C1 segment of cervical spinal cord (tissue), 14 donors: Measurements from ENCODE around the gene SLC28A3.

Experiments
- DNase-seq, 14 donors: peaks; one replicate each; lab custom pipeline; 2025; lab: John Stamatoyannopoulos, UW

The SLC28A3 gene

GRCh38 chr9:84343111-84343521 lies 2.6 kb upstream of the SLC28A3 start:
- DNase-seq = no peak

GRCh38 chr9:84339962-84340361 lies 596 bp downstream of the SLC28A3 start:
- no peak for DNase-seq

- no peak for DNase-seq
Measured at GRCh38 chr9:84339503-84339902, 1.1 kb downstream of the SLC28A3 start.

- no peak for DNase-seq
Measured at GRCh38 chr9:84338792-84339191, 1.8 kb downstream of the SLC28A3 start.

GRCh38 chr9:84337252-84337651 lies 3.3 kb downstream of the SLC28A3 start:
- DNase-seq = no peak

- no peak for DNase-seq
Measured at GRCh38 chr9:84331119-84331809, 9.3 kb downstream of the SLC28A3 start.

GRCh38 chr9:84330246-84330645 lies 10.3 kb downstream of the SLC28A3 start:
- DNase-seq = no peak

GRCh38 chr9:84327184-84327583 lies 13.4 kb downstream of the SLC28A3 start:
- no peak for DNase-seq

- no peak for DNase-seq
Measured at GRCh38 chr9:84325347-84325973, 15.1 kb downstream of the SLC28A3 start.

GRCh38 chr9:84324811-84325210 lies 15.7 kb downstream of the SLC28A3 start:
- no peak for DNase-seq

- no peak for DNase-seq
Measured at GRCh38 chr9:84323858-84324257, 16.7 kb downstream of the SLC28A3 start.

- DNase-seq = no peak
Measured at GRCh38 chr9:84322828-84323227, 17.7 kb downstream of the SLC28A3 start.

GRCh38 chr9:84320231-84320630 lies 20.3 kb downstream of the SLC28A3 start:
- no peak for DNase-seq

- DNase-seq = no peak
Measured at GRCh38 chr9:84319632-84320031, 20.9 kb downstream of the SLC28A3 start.

- no peak for DNase-seq
Measured at GRCh38 chr9:84318981-84319380, 21.6 kb downstream of the SLC28A3 start.

- no peak for DNase-seq
Measured at GRCh38 chr9:84317563-84317962, 23.0 kb downstream of the SLC28A3 start.

GRCh38 chr9:84315278-84315877 lies 25.2 kb downstream of the SLC28A3 start:
- DNase-seq = peak in 5 of 14 donors; percentile 6 to 25 (median 11)

- DNase-seq = no peak
Measured at GRCh38 chr9:84314306-84314705, 26.3 kb downstream of the SLC28A3 start.

- no peak for DNase-seq
Measured at GRCh38 chr9:84310883-84311282, 29.7 kb downstream of the SLC28A3 start.

GRCh38 chr9:84305497-84306131 lies 34.9 kb downstream of the SLC28A3 start:
- no peak for DNase-seq

- DNase-seq = no peak
Measured at GRCh38 chr9:84304166-84304565, 36.4 kb downstream of the SLC28A3 start.

- no peak for DNase-seq
Measured at GRCh38 chr9:84303061-84303460, 37.5 kb downstream of the SLC28A3 start.

GRCh38 chr9:84301851-84302250 lies 38.7 kb downstream of the SLC28A3 start:
- DNase-seq = no peak
